ENCODE data around the gene ZDHHC14.

DNA sequence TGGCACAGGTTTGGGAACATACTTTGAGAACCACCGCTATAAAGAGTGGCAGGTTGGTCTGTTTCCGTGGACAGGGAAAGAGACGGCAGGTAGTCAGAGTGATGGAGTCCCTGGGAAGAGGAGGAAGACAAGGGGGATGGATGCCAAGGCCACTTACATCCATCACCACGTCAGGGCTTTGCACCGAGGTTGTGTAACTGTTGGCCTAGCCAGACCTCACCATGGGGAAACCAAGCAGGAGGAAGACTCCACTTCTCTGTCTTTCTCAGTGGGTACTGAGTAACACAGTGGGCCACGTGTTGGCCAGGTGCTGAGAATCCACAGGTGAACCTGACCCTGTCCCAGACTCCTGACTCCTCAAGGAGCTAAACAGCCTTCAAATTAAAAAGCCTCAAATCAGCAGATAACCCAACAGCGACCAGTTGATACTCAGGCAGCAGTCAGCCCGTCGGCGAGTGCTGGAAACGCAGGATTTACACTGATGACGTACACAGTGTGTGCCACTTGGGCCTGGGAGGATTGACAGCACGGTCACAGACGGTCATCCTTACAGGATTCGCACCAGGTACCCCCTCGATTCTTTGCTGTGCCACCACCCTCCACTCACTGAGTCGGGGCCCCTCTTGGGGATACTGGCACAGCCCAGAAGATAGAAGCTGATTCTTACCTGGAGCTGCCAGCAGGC, 307.4 kb downstream of the ZDHHC14 start:
- TF ChIP-seq, protein P1, sequence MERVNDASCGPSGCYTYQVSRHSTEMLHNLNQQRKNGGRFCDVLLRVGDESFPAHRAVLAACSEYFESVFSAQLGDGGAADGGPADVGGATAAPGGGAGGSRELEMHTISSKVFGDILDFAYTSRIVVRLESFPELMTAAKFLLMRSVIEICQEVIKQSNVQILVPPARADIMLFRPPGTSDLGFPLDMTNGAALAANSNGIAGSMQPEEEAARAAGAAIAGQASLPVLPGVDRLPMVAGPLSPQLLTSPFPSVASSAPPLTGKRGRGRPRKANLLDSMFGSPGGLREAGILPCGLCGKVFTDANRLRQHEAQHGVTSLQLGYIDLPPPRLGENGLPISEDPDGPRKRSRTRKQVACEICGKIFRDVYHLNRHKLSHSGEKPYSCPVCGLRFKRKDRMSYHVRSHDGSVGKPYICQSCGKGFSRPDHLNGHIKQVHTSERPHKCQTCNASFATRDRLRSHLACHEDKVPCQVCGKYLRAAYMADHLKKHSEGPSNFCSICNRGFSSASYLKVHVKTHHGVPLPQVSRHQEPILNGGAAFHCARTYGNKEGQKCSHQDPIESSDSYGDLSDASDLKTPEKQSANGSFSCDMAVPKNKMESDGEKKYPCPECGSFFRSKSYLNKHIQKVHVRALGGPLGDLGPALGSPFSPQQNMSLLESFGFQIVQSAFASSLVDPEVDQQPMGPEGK (CRISPR knock-in tag; IDR thresholded peaks at IDR 0.05; ENCODE audit: borderline replicate concordance), result no peak
- TF ChIP-seq TCF4 (CRISPR knock-in tag; IDR thresholded peaks at IDR 0.05; ENCODE audit: borderline replicate concordance) (no peak), RARB (CRISPR knock-in tag; IDR thresholded peaks at IDR 0.05) (no peak), PPARA (CRISPR knock-in tag; IDR thresholded peaks at IDR 0.05; ENCODE audit: borderline replicate concordance) (no peak), ZFP30 (CRISPR knock-in tag; IDR thresholded peaks at IDR 0.05) (no peak), ARNTL (CRISPR knock-in tag; IDR thresholded peaks at IDR 0.05; ENCODE audit: borderline replicate concordance, low read depth) (no peak), ISL1 (CRISPR knock-in tag; IDR thresholded peaks at IDR 0.05) (no peak), ZNF8 (CRISPR knock-in tag; IDR thresholded peaks at IDR 0.05) (no peak), CSDC2 (CRISPR knock-in tag; IDR thresholded peaks at IDR 0.05) (no peak), CSRNP3 (CRISPR knock-in tag; IDR thresholded peaks at IDR 0.05) (no peak), ZC3H10 (CRISPR knock-in tag; IDR thresholded peaks at IDR 0.05) (no peak), ZFP3 (CRISPR knock-in tag; IDR thresholded peaks at IDR 0.05) (no peak)
- TF ChIP-seq, protein P2, sequence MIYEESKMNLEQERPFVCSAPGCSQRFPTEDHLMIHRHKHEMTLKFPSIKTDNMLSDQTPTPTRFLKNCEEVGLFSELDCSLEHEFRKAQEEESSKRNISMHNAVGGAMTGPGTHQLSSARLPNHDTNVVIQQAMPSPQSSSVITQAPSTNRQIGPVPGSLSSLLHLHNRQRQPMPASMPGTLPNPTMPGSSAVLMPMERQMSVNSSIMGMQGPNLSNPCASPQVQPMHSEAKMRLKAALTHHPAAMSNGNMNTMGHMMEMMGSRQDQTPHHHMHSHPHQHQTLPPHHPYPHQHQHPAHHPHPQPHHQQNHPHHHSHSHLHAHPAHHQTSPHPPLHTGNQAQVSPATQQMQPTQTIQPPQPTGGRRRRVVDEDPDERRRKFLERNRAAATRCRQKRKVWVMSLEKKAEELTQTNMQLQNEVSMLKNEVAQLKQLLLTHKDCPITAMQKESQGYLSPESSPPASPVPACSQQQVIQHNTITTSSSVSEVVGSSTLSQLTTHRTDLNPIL (CRISPR knock-in tag; IDR thresholded peaks at IDR 0.05; ENCODE audit: low read depth), result no peak

Data from SK-N-SH treated with all-trans-retinoic acid at 6 μM for 48 hours (cell line).